Measurements from ENCODE around the gene GLRX.
"Not testable (repeated sequence)": the region's sequence is repeated elsewhere in the genome, so short reads cannot be mapped to it uniquely, and the experiment has no call there.

Gene GLRX

DNA sequence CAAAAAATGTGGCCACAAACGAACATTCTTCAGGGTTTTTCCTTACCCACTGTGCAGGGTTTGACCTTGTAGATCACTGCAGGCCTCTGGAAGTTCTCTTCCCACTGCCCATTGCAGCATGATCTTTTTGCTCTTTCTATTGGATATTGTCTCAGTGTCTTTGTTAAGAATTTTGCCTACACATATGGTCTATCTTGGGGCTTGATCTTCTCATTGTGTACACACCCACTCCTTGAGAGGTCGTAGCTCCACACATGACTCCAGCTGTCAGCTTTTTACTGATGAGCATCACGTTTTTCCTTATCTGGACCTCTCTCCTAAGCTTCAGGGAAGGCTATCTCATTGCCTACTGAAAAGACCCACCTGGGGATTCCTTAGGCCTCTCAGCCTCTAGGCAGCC is 3.0 kb upstream of the GLRX start:
- no peak for DNase-seq

DNA sequence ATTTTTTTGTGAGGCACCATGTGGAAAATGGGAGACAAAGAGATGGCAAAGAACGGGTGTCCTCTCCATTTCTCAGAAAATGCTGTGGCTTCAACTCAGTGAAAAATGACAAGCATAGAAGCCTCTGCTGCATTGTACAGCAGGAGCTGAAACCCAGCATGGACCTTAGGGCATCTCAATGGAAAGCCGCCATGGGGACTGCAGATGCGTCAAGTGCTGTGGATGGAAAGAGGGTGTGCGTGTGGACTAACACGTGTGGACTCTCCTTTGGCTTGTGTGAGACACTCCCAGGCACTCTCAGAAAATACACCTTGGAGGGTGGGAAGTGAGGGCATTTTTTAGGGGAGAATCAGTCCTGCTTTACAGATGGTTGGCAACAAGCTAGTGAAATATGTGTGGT is 2.2 kb upstream of the GLRX start:
- no peak for DNase-seq

DNA sequence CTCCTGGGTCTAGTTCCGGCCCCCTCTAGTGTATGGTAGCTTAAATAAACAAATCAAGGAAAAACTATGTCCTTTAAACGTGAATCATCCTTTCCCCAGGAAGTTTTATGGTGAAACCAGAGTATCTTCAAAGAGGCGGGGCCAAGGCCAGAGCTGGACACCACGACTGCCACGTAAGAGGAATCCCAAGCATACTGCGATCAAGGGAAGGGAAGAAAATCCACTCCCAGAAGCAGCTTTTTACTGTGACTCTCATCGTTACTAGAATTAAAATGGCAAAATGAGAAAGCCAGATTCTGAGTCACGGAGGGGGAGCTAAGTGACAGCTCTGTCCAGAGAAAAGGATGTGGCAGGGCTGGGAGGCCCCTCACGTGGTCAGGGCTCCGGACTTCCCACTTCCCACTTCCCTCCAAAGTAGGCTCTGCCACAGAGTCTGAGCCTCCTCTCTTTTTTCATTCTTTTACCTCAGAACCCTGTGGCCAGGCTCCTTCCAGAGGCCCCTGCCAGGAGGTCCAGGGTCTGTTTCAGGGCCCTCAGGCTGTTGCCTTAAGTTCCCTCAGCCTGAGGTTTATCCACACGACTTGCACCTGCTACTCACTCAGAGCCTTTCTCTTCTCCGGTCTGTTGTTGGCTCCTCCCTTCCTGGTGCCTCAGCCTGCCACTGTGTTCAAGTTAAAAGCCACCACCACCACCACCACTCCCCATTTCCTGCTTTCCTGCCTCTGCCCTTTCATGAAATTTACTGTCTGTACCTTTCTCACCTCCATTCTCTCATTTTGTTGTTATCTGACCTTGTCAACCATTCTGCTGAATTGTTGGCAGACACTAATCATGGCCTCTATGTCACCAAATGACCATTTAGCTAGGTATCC is 1.4 kb upstream of the GLRX start:
- peak; percentile 58 to 80 for DNase-seq

DNA sequence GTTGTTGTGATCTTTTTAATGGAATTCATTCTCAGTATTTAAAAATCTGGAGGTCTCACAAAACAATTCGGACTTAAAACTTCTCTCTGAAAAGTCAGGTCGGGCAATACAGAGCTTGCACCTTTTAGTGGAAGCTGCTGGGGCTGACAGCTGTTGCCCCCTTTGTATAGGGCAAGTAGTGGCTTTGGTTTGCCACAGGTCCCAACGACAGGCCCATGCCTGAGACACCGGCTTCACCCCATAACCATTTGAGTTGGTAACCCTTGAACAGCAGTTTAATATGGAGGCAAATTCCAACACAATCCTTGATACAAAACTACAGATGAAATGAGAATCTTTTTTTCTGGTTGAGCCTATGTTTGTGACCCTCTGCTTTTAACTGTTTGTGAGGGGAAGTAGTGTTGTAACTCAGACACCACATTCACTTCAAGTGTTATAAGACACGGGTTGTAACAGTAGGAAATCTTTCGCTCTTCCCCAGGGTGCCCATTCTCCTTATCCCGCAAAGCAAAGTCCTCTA is 752 bp upstream of the GLRX start:
- DNase-seq, result no peak

DNA sequence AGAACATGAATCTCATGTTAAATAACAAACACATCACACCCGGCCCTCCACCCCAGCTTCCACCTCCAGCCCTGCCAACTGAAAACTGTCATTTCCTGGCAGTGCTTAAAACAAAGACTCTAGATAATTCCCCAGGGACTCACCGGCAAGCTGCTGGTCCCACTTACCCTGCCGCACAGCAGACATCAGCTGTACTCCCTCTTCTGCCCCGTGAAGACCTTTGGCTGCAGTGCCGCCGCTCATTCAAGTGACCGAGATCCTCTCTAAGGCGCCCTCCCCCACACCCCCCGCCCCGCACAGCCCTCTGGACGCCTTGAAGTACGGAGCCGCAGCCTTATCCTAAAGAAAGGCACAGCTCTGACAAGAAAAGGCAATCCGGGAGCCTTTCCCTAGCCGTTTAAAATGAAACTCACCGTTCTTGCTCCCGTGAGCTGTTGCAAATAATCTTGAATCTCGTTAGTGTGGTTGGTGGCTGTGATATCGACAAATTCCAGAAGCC is 434 bp downstream of the GLRX start:
- peak in 1 of 2 donors; percentile 60 for DNase-seq

DNA sequence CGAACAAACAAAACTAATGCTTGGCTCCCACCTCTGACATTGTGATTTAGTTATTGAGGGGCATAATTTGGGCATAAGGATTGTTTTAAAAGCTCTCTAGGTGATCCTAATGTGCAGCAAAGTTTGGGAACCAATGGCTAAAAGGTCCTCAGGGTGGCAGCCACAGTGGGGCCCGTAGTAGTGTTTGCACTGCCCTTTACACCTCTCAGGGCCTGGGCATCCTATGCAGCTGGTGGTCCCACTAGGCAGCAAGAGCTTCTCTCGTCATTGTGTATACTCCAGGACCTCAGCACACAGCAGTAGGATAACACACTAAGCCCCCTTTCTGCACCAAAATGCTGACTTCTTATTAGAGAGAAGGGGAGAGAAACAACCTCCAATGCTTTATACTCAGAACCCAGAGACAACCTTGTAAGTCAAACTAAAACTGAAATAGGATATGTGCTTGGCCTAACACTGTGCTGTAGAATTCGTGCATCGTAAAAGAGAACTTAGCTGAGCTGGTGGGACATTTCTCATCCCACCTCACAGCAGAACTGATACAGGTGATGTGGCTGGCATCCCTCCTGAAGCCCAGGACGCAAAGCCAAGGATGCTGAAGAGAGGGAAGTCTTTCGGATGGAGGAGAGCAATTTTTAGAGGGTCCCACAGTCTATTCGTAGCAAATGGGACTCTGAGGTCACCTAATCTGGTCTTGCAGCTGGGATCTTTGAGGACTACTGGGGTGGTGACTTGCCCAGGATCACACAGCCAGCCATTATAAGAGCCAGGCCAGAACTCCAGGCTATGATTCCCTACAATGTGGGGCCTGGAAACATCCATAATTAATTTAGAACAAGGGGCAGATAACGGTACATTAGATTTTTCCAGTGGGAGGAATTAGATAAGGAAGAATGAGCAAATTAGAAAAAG is 1.2 kb downstream of the GLRX start:
- DNase-seq, result no peak

DNA sequence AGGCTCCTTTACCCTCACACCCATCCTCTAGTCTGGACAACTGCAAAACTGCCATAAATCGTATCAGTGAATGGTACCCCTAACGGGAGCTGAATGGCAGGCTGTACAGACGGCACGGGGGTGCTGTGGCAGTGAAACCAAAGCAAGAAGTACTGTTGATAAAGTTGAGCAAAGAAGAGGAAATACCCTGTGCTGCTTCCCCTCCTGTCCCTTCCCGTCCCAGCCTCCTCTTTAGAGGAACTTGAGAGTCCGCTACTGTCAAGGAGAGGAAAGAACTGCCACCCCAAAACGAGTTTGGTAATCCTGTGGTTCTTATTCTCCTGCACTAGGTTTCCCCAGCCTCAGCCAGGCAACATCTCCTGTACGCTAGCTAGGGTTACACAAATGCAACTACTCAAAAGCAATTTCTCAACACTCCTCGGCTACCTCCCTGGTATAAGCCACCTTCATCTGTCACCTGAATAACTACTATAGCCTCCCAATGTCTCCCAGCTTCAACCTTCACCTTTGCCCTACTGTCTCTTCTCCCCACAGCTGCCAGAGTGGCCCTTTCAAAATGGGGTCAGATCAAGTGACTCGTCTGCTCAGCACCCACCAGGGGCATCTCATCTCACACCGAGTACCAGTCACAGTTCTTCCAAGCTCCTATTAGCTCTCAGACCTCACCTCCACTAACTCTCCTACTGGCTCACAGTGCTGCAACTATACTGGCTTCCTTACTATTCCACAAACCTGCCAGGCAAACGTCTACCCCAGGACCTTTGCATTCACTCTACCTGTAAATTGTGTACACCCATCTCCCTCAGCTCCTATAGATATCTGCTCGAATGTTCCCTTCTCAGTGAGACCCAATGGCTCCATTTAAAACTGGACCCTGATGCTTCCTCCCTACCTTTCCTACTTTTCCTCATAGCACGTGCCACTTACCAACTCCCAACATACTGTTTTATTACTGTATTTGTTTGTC is 4.1 kb downstream of the GLRX start:
- DNase-seq, result peak; percentile 57 to 64

DNA sequence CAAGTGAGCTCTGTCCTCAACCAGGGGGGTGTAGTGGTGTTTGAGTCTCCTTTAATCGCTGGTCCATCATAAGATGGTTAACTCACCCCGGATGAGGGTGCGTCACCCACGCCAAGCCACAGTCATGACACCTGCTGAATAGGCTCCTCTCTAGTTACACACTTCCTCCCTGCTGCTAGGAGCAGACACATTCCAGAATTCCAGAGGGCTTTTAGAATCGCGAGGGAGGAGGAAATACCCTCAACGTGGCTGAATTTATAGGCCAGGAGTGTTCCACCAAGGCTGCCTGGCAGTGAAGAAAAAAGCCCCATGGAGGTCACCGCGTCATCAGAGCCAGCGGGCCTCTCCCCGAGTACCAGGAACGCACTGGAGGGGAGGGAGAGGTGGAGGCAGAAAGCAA is 5.1 kb downstream of the GLRX start:
- peak in 1 of 2 donors; percentile 64 for DNase-seq

DNA sequence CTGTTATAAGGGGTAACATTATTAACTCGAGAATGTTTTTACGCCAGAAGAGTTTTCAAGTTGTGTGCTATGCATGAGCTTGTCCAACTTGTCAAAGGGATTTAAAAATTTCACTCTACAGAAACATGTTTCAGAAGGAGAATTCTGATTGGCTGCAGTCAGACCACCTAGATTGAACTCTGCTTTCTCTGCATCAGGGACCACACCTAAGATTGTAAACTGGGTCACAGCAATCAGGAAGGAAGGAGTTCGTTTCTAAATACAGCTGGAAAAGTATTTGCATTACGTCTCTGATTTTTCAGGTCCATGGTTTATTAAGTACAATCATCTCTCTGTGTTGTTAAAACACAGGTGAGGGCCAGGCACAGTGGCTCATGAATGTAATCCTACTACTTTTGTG is 5.8 kb downstream of the GLRX start:
- no peak for DNase-seq

DNA sequence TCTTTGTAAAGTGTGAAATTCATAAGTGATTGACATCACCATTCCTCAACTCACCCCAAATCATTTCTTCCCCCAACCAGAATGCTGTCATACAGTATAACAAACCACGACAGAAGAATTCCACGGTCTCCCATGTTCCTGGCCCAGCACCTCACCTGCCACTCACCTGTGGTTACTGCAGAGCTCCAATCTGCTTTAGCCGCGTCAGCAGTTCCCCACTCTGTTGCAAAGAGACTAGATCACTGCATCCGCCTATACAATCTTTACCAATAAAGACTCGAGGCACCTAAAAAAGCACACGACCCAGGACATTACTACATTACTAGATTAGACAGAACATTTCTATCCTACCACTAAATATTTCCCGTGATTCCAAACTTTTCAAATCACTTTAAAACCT is 6.2 kb downstream of the GLRX start:
- DNase-seq, result no peak

DNA sequence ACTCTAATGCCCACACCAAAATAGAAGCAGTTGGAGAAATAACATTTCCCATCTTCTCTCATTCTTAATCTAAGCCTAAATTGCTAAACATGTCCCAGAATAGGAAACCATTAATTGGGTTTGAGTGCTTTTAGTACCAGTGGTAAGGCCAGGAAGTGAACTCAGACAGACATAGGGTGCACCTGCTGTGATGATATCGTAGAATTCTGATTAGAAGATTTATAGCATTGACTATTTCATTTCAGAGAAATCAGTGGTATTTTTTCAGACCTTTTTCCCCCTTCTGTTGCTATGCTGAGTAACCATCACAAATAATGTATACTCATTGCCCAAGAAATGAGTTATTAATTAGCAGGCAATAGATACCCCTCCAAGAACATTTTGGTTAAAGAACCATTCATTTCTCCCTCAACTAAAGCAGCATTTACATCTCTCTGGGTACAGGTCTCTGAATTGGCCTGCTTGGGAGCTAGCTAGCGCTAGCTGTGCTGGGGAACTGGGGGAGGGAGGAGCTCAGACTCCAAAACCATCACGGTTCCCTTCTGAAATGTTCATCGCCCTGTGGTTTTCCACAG is 7.3 kb downstream of the GLRX start:
- no peak for DNase-seq

DNA sequence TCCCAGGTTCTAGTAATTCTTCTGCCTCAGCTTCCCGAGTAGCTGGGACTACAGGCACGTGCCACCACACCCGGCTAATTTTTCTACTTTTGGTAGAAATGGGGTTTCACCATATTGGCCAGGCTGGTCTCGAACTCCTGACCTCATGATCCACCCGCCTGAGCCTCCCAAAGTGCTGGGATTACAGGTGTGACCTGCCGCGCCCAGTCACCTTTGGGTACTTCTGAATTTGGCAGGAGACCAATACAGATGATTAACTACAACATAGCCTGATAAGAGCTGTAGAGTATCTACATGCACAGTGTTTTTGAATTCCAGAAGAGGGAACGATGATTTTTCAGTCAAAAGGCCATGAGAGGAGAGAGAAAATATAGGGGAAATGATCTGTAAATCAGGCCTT is 9.5 kb downstream of the GLRX start:
- DNase-seq, result not testable (repeated sequence)

DNA sequence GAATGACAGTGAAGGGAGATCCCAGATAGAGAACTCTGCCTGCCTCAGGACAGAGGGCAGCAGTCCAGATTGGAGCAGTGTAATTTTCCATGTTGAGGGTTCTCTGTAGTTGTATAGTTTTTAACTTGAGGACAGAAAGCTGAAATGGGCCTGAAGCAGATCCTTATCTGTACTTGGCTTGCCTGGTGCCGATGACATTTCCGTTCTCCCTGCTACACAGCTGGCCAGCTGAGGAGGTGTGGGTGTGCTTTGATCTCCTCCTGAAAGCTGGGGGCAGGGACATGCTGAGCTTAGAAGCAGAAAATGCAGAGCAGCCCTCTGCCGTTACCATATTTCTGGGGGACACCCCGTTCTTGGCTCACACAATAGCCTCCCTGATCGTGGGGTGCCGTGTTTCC is 10.5 kb downstream of the GLRX start:
- DNase-seq, result peak in 1 of 2 donors; percentile 50

DNA sequence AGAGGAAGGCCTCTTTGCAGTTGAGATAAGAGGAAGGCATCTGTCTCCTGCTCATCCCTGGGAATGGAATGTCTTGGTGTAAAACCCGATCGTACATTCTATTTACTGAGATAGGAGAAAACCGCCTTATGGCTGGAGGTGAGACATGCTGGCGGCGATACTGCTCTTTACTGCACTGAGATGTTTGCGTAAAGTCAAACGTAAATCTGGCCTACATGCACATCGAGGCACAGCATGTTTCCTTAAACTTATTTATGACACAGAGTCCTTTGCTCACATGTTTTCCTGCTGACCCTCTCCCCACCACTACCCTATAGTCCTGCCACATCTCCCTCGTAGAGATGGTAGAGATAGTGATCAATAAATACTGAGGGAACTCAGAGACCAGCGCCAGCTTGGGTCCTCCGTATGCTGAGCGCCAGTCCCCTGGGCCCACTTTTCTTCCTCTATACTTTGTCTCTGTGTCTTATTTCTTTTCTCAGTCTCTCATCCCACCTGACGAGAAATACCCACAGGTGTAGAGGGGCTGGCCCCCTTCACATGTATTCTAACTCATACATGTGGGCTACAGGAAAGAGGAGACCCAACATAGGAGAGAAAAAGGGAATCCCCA is 11.0 kb downstream of the GLRX start:
- not testable (repeated sequence) for DNase-seq

DNA sequence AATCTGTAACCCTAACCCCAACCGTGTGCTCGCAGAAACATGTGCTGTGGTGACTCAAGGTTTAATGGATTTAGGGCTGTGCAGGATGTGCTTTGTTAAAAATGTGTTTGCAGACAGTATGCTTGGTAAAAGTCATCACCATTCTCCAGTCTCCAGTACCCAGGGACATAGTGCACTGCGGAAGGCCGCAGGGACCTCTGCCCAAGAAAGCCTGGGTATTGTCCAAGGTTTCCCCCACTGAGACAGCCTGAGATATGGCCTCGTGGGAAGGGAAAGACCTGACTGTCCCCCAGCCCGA is 11.5 kb downstream of the GLRX start:
- DNase-seq, result not testable (repeated sequence)

DNA sequence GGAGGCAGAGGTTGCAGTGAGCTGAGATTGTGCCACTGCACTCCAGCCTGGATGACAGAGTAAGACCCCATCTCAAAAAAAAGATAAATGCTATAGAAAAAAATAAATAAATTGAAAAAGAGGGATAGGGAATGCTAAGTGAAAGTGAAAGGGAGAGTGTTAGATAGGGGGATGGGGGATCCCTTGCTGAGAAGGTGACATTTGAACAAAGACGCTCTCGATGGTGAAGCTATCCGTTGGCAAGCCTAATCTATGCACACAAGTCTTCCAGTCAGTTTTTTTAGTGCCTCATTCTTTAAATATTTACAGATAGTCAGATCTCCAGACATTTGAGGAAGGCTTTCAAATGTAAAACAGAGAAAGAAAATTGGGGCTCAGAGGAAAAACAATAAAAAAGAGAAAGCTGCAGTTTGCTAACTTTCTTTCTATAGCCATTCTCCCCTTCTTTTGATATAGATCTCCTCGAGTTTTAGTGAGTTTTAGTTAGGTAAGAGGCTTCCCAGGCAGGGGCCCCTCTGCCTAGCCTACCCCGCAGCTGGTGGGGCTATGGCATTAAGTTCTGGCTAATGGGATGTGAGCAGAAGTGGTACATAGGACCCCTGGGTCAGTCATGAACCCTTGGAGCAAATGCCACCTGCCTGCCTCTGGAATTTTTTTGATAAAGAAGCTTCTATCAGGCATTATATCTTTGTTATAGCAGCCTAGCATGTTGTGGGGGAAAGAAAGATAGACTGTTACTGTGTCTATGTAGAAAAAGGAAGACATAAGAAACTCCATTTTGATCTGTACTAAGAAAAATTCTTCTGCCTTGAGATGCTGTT is 12.0 kb downstream of the GLRX start:
- no peak for DNase-seq

DNA sequence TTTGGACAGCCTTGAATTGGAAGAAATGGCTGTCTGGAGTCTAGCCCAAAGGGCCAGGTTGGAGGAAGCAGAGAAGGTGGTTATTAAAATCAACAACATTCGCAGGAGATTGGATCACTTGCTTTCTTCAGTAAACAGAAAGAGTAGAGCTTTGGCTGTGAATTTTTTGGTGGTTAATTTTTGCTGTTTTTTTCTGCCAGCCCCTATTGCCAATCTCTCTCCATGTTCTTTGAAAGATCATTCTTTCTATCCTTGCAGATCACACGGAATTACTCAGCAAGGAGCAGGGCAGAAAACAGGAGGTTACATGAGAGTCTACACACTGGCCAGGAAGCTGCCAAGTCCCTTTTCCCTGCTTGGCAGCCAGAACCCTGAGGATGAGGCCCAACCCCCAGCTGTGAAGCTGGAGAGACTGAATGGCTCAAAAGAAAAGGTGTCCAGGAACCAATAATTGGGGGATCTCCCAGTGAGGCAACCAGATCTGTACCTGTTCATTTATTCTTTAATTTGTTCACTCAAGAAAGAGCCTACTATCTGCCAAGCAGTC is 13.0 kb downstream of the GLRX start:
- no peak for DNase-seq

DNA sequence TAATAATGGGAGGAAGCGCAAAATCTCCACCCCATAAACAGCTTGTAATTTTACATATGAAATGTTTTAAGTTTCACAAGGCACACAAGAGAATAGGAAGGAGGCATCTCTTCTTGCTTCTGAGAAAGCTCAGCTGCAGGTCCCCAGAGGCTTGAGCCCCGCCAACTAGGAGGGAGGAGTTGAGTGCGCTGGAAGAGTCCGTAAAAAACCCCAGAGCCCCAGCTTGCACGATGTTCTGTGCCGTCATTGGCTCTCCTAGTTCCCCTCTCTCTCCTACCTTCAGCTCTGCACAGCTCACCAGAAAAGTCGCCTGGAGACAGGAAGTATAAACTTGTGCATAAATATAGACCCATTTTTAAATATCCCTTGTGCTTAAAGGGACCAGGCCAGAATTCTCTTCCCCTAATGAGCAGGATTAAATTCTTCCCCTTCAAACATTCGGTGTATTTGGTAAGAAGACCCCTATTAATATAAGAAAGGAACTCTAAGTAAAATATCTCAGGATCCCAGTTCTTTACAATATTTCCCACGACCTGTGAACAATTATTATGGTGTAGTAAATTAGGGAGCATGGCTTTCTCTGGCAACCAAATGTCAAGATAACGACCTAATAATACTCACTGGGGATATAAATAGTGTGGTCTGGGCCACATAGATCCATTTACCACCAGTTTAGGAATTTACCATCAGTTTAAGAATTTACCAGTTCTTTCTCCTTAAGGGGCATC is 13.7 kb downstream of the GLRX start:
- DNase-seq, result peak; percentile 89 to 90

DNA sequence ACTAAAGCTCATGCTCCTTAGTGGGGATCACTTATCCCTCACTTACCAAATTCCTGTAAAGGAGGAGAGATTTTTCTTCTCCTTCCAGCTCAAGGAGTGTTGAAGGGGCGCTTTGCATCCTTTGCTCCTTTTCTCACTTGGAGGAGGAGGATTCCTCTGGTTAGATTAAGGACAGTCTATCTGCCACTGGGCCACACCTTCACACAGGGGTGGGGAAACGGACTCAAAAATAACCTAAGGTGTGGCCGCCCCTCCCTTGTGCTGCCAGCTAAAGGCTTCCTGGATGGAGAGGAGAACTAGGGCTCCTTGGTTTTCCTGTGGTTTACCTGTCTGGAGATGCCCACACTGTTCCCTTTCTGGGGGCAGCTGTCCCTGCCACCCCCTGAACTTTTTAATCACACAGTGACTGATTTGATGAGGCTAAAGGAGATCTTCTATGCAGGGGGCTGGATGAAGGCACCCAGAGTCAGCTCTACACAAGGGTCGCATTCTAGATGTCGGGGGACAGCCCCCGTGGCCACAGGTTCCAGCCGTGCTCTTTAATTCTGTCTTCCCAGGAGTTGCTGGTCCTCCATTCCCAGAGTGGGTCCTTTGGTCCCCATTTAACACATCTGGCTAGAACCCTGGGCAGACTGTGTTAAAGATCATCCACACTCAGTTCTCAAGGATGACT is 14.4 kb downstream of the GLRX start:
- DNase-seq, result no peak

Measured in CD4-positive, alpha-beta T cell treated with Interferon alpha-2 for 1 hour (primary cell).